Activated CD4-positive, alpha-beta T cell treated with anti-CD3 and anti-CD28 coated beads for 36 hours (primary cell): ENCODE results near the gene PLXDC2. TPM values are rescaled to one million over a fixed set of nuclear protein-coding genes. Genes with fewer than 3 reads are reported as not detected.
"Not testable (repeated sequence)": the region's sequence is repeated elsewhere in the genome, so short reads cannot be mapped to it uniquely, and the experiment has no call there.

Experiments
- ATAC-seq: fragments of 200-7000 bp; cut with Tn5 transposase; one replicate; pipeline ENCODE4 v1.10.0; 2021; ENCODE audit warnings: mild to moderate bottlenecking, moderate library complexity
- CTCF ChIA-PET: fragments of 350-600 bp; sonication (Branson Sonifier 250); formaldehyde crosslinking; loops from one replicate; lab custom pipeline; 2021; ENCODE audit warnings: antibody characterized with exemption; lab: Charles Lee
- POLR2A ChIA-PET: fragments of 350-600 bp; sonication (Branson Sonifier 250); formaldehyde crosslinking; loops from one replicate; lab custom pipeline; 2021; ENCODE audit warnings: antibody characterized with exemption, inconsistent platforms; lab: Charles Lee
- DNase-seq: peaks from one replicate; pipeline ENCODE4 v3.0.0-alpha.2; 2020
- H3K27ac Mint-ChIP-seq: one replicate; pipeline ENCODE4 v1.8.0; 2021; ENCODE audit warnings: mixed read lengths
- H3K27me3 Mint-ChIP-seq: one replicate; pipeline ENCODE4 v1.8.0; 2021; ENCODE audit warnings: mixed read lengths
- H3K36me3 Mint-ChIP-seq: one replicate; pipeline ENCODE4 v1.8.0; 2021; ENCODE audit warnings: low read depth, mixed read lengths
- H3K4me1 Mint-ChIP-seq: one replicate; pipeline ENCODE4 v1.8.0; 2021; ENCODE audit warnings: mixed read lengths
- H3K4me3 Mint-ChIP-seq: one replicate; pipeline ENCODE4 v1.8.0; 2021; ENCODE audit warnings: mild to moderate bottlenecking, moderate library complexity, mixed read lengths
- H3K9me3 Mint-ChIP-seq: one replicate; pipeline ENCODE4 v1.8.0; 2021; ENCODE audit warnings: low read depth, mixed read lengths
- intact Hi-C, 2 experiments: fragments of 100-400 bp; cut with DNase I in 1 of 2; cut with micrococcal nuclease in 1 of 2; formaldehyde crosslinking; loops; one replicate each; pipeline versions ENCODE4 v1.14.2 to v1.15.1; 2022 to 2024; cut with DNase I, micrococcal nuclease
- total RNA-seq, 2 experiments: library from RNA; stranded (reverse); gene quantifications; one replicate each; pipeline ENCODE4 v1.2.3, GENCODE V29; 2021

The PLXDC2 gene
- total RNA-seq, 2 experiments from 2014 or later, result not detected

GRCh38 chr10:20156511-20156910 lies 340.3 kb downstream of the PLXDC2 start:
- no peaks in the 10 kb centered on the region for H3K36me3 Mint-ChIP-seq
- no peak overlapping the region for H3K4me3 Mint-ChIP-seq
- ChIA-PET POLR2A (no interaction called here), CTCF (no interaction called here)
- no peak overlapping the region for H3K27ac Mint-ChIP-seq
- no peaks in the 10 kb centered on the region for H3K27me3 Mint-ChIP-seq
- DNase-seq (no peak), ATAC-seq (no peak)
- intact Hi-C loops, result no loop called here
- no peaks in the 10 kb centered on the region for H3K4me1 Mint-ChIP-seq
- no peaks in the 10 kb centered on the region for H3K9me3 Mint-ChIP-seq

DNA sequence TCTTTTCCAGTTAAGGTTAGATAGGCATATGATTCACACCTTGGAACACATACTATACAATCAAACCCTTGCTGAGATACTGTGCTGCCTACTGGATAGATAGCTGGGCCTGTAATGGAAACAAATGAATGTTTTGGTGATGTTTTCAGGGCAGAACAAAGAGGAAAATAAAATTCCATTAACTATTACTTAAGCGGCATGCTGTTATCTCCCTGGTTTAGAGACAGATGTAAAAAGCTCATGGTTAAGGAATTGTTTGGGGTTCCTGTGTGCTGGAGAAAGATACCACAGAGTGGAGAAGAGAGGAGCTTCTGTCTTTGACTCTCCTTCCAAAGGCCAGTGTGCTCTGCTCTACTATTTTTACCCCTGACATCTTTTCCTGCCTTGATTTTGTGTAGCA lies 341.1 kb downstream of the PLXDC2 start:
- no peaks in the 10 kb centered on the region for H3K9me3 Mint-ChIP-seq
- ChIA-PET POLR2A (no interaction called here), CTCF (no interaction called here)
- no peaks in the 10 kb centered on the region for H3K27me3 Mint-ChIP-seq
- DNase-seq (no peak), ATAC-seq (no peak)
- no peak overlapping the region for H3K27ac Mint-ChIP-seq
- no peak overlapping the region for H3K4me3 Mint-ChIP-seq
- intact Hi-C loops, result no loop called here
- H3K4me1 Mint-ChIP-seq, result no peaks in the 10 kb centered on the region
- H3K36me3 Mint-ChIP-seq, result no peaks in the 10 kb centered on the region

- H3K27ac Mint-ChIP-seq, result no peak overlapping the region
- DNase-seq, result no peak
- intact Hi-C loops, result no loop called here
- ATAC-seq, result no peak
- H3K4me3 Mint-ChIP-seq, result no peak overlapping the region
- POLR2A ChIA-PET, result no interaction called here
- CTCF ChIA-PET, result no interaction called here
- no peaks in the 10 kb centered on the region for H3K27me3 Mint-ChIP-seq
- no peaks in the 10 kb centered on the region for H3K4me1 Mint-ChIP-seq
- no peaks in the 10 kb centered on the region for H3K36me3 Mint-ChIP-seq
- H3K9me3 Mint-ChIP-seq, result no peaks in the 10 kb centered on the region
Measured at GRCh38 chr10:20158086-20158485, 341.9 kb downstream of the PLXDC2 start.

- Mint-ChIP-seq H3K9me3 (peaks cover 2% of the 10 kb centered on the region), H3K4me3 (no peak overlapping the region), H3K27me3 (no peaks in the 10 kb centered on the region), H3K4me1 (no peaks in the 10 kb centered on the region), H3K36me3 (no peaks in the 10 kb centered on the region), H3K27ac (no peak overlapping the region)
- intact Hi-C loops, result no loop called here
- ChIA-PET CTCF (no interaction called here), POLR2A (no interaction called here)
- ATAC-seq, result no peak
- no peak for DNase-seq
Measured at GRCh38 chr10:20162123-20162522, 345.9 kb downstream of the PLXDC2 start.

DNA sequence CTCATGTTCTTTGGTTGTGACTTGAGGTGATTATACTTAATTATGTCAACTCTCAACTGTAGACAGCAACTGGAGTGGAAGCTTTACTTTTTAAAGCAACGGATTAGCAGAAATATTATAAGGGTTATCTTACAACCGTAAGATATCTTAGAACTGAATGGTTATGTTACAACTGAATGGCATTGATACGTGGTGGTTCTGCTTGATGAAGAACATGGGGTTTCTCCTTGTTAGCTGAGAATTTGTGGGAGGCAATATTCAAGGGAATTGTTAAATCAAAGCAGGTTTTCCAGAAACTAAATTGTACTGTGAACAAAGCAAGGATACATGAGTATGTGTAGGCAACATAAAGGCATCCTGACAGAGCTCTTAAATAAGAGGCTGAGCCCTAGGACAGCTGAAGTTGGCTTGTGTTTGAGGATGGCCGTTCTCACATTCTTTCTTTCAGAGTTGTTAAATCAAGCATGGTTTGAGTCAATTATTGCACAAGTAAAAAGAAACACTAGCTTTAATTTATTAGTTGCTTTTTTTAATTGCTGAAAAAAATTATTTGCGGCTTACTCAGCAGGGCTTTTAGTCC lies 350.0 kb downstream of the PLXDC2 start:
- Mint-ChIP-seq H3K4me1 (no peaks in the 10 kb centered on the region), H3K36me3 (no peaks in the 10 kb centered on the region), H3K9me3 (peaks cover 2% of the 10 kb centered on the region), H3K4me3 (no peak overlapping the region), H3K27ac (no peak overlapping the region), H3K27me3 (no peaks in the 10 kb centered on the region)
- intact Hi-C loops, result no loop called here
- ATAC-seq, result no peak
- ChIA-PET POLR2A (no interaction called here), CTCF (no interaction called here)
- no peak for DNase-seq

DNA sequence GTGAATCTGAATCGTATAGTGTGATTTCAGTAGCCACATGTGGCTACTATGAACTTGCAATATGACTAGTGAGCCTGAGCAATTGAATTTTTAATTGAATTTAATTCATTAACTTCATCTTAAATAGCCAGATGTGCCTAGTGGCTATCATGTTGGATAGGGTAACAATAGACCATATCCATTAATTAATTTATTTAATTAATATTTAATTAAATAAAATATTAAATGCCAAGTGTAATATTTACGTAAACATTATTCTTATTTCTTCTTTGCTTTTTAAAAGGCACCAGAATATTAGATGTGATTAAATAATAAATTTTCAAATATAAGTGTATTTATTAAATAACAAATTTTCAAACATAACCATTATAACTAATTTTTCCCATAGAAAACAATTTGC lies 354.4 kb downstream of the PLXDC2 start:
- H3K27me3 Mint-ChIP-seq, result no peaks in the 10 kb centered on the region
- POLR2A ChIA-PET, result no interaction called here
- H3K4me1 Mint-ChIP-seq, result no peaks in the 10 kb centered on the region
- H3K9me3 Mint-ChIP-seq, result no peaks in the 10 kb centered on the region
- DNase-seq (no peak), ATAC-seq (no peak)
- intact Hi-C loops, result no loop called here
- H3K4me3 Mint-ChIP-seq, result no peak overlapping the region
- H3K36me3 Mint-ChIP-seq, result no peaks in the 10 kb centered on the region
- no peak overlapping the region for H3K27ac Mint-ChIP-seq
- CTCF ChIA-PET, result no interaction called here

GRCh38 chr10:20173046-20173445 lies 356.8 kb downstream of the PLXDC2 start:
- ChIA-PET CTCF (no interaction called here), POLR2A (no interaction called here)
- intact Hi-C loops, result no loop called here
- H3K27ac Mint-ChIP-seq, result no peak overlapping the region
- H3K4me3 Mint-ChIP-seq, result no peak overlapping the region
- no peaks in the 10 kb centered on the region for H3K27me3 Mint-ChIP-seq
- ATAC-seq (no peak), DNase-seq (no peak)
- H3K9me3 Mint-ChIP-seq, result no peaks in the 10 kb centered on the region
- no peaks in the 10 kb centered on the region for H3K36me3 Mint-ChIP-seq
- no peaks in the 10 kb centered on the region for H3K4me1 Mint-ChIP-seq

GRCh38 chr10:20175719-20176118 lies 359.5 kb downstream of the PLXDC2 start:
- H3K27ac Mint-ChIP-seq, result no peak overlapping the region
- DNase-seq (no peak), ATAC-seq (no peak)
- intact Hi-C loops, result no loop called here
- CTCF ChIA-PET, result no interaction called here
- no peaks in the 10 kb centered on the region for H3K4me1 Mint-ChIP-seq
- H3K4me3 Mint-ChIP-seq, result no peak overlapping the region
- no peaks in the 10 kb centered on the region for H3K27me3 Mint-ChIP-seq
- H3K36me3 Mint-ChIP-seq, result no peaks in the 10 kb centered on the region
- POLR2A ChIA-PET, result no interaction called here
- no peaks in the 10 kb centered on the region for H3K9me3 Mint-ChIP-seq

DNA sequence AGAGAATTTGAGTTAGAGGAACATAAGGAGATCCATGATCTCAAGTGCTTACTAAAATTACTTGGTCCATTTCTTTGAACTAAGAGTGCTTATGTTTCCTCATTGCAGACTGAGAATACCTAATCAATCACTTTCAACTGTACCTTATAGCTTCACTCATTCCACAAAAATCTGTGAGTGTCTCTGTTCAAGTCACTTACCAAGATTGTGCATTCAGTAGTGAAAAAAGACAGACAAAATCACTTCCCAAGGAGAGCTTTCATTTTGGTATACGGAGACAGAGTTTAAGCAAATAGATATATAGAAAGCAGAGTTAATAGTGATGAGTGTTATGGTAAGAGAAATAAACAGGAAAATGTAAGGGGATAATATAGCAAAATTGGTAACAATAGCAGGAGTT lies 364.5 kb downstream of the PLXDC2 start:
- CTCF ChIA-PET, result no interaction called here
- Mint-ChIP-seq H3K36me3 (no peaks in the 10 kb centered on the region), H3K4me3 (no peak overlapping the region), H3K27ac (no peak overlapping the region), H3K4me1 (no peaks in the 10 kb centered on the region), H3K27me3 (no peaks in the 10 kb centered on the region), H3K9me3 (peaks cover 9% of the 10 kb centered on the region)
- intact Hi-C loops, result no loop called here
- DNase-seq (no peak), ATAC-seq (no peak)
- POLR2A ChIA-PET, result no interaction called here

DNA sequence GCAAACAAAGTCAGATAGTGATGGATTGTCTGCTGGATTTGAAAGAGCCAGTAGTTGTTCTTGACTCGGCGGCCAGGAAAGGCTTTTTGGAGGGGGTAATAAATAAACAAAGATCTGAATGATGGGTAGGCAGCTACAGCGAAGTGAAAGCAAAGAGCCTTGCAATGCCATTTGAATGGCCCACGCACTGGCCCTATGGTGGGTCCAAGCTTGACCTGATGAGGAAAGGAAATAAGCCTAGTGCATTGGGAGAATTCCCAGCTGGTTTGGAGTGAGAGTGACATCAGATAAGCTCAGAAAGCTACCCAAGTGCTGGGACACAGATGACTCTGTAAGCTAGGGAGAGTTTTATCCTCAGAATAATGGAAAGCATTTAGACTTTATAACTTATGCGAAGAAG lies 365.2 kb downstream of the PLXDC2 start:
- no peaks in the 10 kb centered on the region for H3K4me1 Mint-ChIP-seq
- peaks cover 9% of the 10 kb centered on the region for H3K9me3 Mint-ChIP-seq
- H3K27ac Mint-ChIP-seq, result no peak overlapping the region
- no peaks in the 10 kb centered on the region for H3K27me3 Mint-ChIP-seq
- ChIA-PET CTCF (no interaction called here), POLR2A (no interaction called here)
- ATAC-seq (no peak), DNase-seq (no peak)
- intact Hi-C loops, result no loop called here
- H3K36me3 Mint-ChIP-seq, result no peaks in the 10 kb centered on the region
- no peak overlapping the region for H3K4me3 Mint-ChIP-seq

- ChIA-PET POLR2A (no interaction called here), CTCF (no interaction called here)
- Mint-ChIP-seq H3K27me3 (no peaks in the 10 kb centered on the region), H3K4me3 (no peak overlapping the region), H3K27ac (no peak overlapping the region), H3K36me3 (no peaks in the 10 kb centered on the region), H3K9me3 (peaks cover 9% of the 10 kb centered on the region), H3K4me1 (no peaks in the 10 kb centered on the region)
- DNase-seq, result no peak
- no peak for ATAC-seq
- intact Hi-C loops, result no loop called here
Measured at GRCh38 chr10:20185116-20185515, 368.9 kb downstream of the PLXDC2 start.

- DNase-seq, H3K4me3 Mint-ChIP-seq, POLR2A ChIA-PET, H3K27ac Mint-ChIP-seq, H3K9me3 Mint-ChIP-seq, H3K36me3 Mint-ChIP-seq, intact Hi-C loops, H3K27me3 Mint-ChIP-seq, H3K4me1 Mint-ChIP-seq, ATAC-seq: not testable (repeated sequence)
- CTCF ChIA-PET, result interaction anchor here (0.8 kb wide), 1 partner anchor 13 kb away, joined by 3 read pairs; no protein-coding TSS in a partner anchor
Measured at GRCh38 chr10:20191392-20191791, 375.2 kb downstream of the PLXDC2 start.

DNA sequence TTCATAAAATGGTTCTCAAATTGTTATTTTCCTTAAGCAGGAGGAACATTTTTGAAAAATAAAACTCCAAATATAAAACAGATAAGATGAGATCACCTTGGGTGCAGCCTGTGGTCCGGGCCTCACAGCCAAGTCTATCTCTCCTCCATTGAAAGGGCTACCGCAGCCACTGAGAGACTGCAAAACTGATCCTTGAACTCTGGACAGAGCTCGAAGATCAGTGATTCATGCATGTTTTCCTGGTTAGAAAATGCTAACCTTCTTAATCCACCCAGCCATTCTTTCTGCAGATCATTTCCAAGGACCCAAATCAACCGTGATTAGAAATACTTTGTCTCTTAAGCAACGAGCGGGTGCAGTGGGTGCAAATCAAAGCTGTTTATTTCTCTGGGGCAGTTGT lies 378.8 kb downstream of the PLXDC2 start:
- H3K27me3 Mint-ChIP-seq, result no peaks in the 10 kb centered on the region
- CTCF ChIA-PET, result no interaction called here
- H3K27ac Mint-ChIP-seq, result no peak overlapping the region
- POLR2A ChIA-PET, result no interaction called here
- ATAC-seq (no peak), DNase-seq (no peak)
- H3K9me3 Mint-ChIP-seq, result no peaks in the 10 kb centered on the region
- intact Hi-C loops, result no loop called here
- no peak overlapping the region for H3K4me3 Mint-ChIP-seq
- H3K4me1 Mint-ChIP-seq, result no peaks in the 10 kb centered on the region
- no peaks in the 10 kb centered on the region for H3K36me3 Mint-ChIP-seq
